Peyer's patch (tissue), 4 donors: ENCODE measurements around the gene ADARB1.

ENCODE experiments used
- POLR2A ChIP-seq, 2 donors: fragments of 450-650 bp; IDR thresholded peaks; one replicate each; pipeline ENCODE4 v1.5.1; 2017; ENCODE audit warnings: antibody characterized with exemption in 2 of 2, mild to moderate bottlenecking in 2 of 2, moderate library complexity in 2 of 2
- TF ChIP-seq, protein P1 (sequence below), 6 experiments: fragments of 450-650 bp in 4 of 6; fragments of 200-600 bp in 2 of 6; sonication (generic) in 1 of 6; IDR thresholded peaks; one replicate each; pipeline ENCODE4 v1.5.1; 2017 to 2019; ENCODE audit warnings: antibody characterized with exemption in 6 of 6, mild to moderate bottlenecking in 3 of 6, moderate library complexity in 1 of 6

DNA sequence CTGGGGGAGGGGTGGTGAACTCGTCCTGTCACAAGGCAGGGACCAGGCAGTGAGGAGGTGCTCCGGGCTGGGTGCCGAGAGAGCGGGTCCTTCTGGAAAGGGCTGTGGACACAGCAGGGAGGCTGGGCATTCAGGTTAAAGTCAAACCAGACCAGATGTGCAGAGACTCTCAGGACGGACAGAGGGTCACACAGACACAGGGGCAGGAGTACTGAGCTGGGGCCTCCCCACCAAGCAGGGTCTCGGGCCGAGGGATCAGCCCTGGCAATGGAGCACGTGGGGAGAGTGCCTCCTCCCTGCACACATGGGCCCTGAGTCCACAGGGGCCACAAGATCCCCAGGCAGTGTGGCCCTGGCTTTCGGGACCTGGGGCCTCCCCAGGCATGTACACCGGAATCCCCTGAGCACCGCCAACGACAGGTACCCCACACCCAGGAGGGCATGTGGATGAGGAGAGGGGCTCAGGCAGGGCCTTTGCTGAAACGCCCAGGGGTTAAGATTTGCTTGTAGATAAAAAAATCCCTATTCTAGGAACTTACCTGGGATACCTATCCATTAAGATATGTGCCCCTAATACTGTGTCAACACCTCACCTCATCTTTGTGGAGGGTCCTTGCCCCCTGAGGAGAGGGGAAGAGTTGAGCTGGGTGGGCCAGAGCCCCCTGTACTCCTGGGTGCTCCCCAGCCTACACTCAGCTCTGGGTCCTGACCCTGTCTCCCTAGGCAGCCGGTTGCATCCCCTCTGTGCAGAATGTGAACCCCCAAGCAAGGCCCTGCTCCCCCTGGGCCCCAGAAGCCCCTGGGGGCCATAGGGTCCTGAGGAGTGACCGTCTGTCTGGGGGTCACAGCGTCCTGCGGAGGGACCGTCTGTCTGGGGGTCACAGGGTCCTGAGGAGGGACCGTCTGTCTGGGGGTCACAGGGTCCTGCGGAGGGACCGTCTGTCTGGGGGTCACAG, 46.9 kb upstream of the ADARB1 start:
- TF ChIP-seq, protein P1, sequence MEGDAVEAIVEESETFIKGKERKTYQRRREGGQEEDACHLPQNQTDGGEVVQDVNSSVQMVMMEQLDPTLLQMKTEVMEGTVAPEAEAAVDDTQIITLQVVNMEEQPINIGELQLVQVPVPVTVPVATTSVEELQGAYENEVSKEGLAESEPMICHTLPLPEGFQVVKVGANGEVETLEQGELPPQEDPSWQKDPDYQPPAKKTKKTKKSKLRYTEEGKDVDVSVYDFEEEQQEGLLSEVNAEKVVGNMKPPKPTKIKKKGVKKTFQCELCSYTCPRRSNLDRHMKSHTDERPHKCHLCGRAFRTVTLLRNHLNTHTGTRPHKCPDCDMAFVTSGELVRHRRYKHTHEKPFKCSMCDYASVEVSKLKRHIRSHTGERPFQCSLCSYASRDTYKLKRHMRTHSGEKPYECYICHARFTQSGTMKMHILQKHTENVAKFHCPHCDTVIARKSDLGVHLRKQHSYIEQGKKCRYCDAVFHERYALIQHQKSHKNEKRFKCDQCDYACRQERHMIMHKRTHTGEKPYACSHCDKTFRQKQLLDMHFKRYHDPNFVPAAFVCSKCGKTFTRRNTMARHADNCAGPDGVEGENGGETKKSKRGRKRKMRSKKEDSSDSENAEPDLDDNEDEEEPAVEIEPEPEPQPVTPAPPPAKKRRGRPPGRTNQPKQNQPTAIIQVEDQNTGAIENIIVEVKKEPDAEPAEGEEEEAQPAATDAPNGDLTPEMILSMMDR (IDR thresholded peaks at IDR 0.05): no peak
- TF ChIP-seq POLR2A (IDR thresholded peaks at IDR 0.05): no peak
